Stomach (tissue), 4 donors: ENCODE results near the gene MAML1.

Experiments used
- CTCF ChIP-seq, 7 experiments: fragments of 450-650 bp in 4 of 7; fragments of 200-600 bp in 3 of 7; sonication (generic) in 3 of 7; IDR thresholded peaks; one replicate each; pipeline ENCODE4 v1.5.1; 2016 to 2019; ENCODE audit warnings: antibody characterized with exemption in 7 of 7, control low read depth in 2 of 7, mild to moderate bottlenecking in 1 of 7
- POLR2A ChIP-seq, 4 donors: fragments of 450-650 bp; IDR thresholded peaks; one replicate each; pipeline ENCODE4 v1.6.1; 2016; ENCODE audit warnings: antibody characterized with exemption in 4 of 4, control low read depth in 2 of 4, mild to moderate bottlenecking in 1 of 4, moderate library complexity in 1 of 4

DNA sequence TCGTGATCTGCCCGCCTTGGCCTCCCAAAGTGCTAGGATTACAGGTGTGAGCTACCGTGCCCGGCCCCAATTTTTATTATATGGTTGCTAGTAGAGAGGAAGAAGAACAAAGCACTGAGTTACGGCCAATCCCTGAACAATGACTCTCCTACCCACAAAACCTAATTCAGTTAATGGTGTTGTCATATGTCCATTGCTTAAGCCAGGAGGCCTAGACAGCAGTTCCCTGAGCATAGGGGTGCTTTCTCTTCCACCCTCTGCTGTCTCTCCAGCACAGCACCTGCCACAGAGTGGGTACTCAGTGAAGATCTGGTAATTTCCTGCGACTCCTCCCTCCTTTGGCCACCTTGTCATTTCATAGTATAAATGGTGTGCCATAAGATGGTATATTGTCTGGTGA is 39.7 kb downstream of the MAML1 start:
- no peak for TF ChIP-seq CTCF (IDR thresholded peaks at IDR 0.05)
- TF ChIP-seq POLR2A (IDR thresholded peaks at IDR 0.05), result no peak
